SK-N-SH treated with all-trans-retinoic acid at 6 μM for 48 hours (cell line): ENCODE results near the gene LOX.

Experiments
- ARNTL ChIP-seq: fragments of 450-650 bp; formaldehyde crosslinking; IDR thresholded peaks from 2 replicates; pipeline ENCODE4 v1.5.0; 2020; ENCODE audit warnings: low read depth, mild to moderate bottlenecking, moderate library complexity, borderline replicate concordance
- CSDC2 ChIP-seq: fragments of 250-450 bp; sonication (Bioruptor Pico); IDR thresholded peaks from 2 replicates; pipeline ENCODE4 v1.5.0; 2020; ENCODE audit warnings: mild to moderate bottlenecking, moderate library complexity
- ESRRG ChIP-seq: fragments of 250-450 bp; sonication (Bioruptor Pico); IDR thresholded peaks from 2 replicates; pipeline ENCODE4 v1.6.1; 2021; ENCODE audit warnings: mild to moderate bottlenecking
- GLIS3 ChIP-seq: fragments of 250-450 bp; sonication (Bioruptor Pico); IDR thresholded peaks from 2 replicates; pipeline ENCODE4 v1.5.0; 2020; ENCODE audit warnings: mild to moderate bottlenecking, moderate library complexity
- ISL1 ChIP-seq: fragments of 250-450 bp; sonication (Bioruptor Pico); IDR thresholded peaks from 2 replicates; pipeline ENCODE4 v2.1.2; 2022; ENCODE audit warnings: mild to moderate bottlenecking, moderate library complexity
- OSR1 ChIP-seq: fragments of 250-450 bp; sonication (Bioruptor Pico); IDR thresholded peaks from 2 replicates; pipeline ENCODE4 v1.8.0; 2022; ENCODE audit warnings: moderate library complexity, mild to moderate bottlenecking, inconsistent platforms
- PPARA ChIP-seq: fragments of 250-450 bp; sonication (Bioruptor Pico); IDR thresholded peaks from 2 replicates; pipeline ENCODE4 v1.5.0; 2020; ENCODE audit warnings: mild to moderate bottlenecking, borderline replicate concordance
- RARB ChIP-seq: fragments of 250-450 bp; sonication (Bioruptor Pico); IDR thresholded peaks from 2 replicates; pipeline ENCODE4 v1.8.0; 2021; ENCODE audit warnings: mild to moderate bottlenecking, moderate library complexity
- ZC3H10 ChIP-seq: fragments of 250-450 bp; sonication (Bioruptor Pico); IDR thresholded peaks from 2 replicates; pipeline ENCODE4 v1.5.1; 2021; ENCODE audit warnings: mild to moderate bottlenecking, moderate library complexity
- ZFP3 ChIP-seq: fragments of 250-450 bp; sonication (Bioruptor Pico); IDR thresholded peaks from 2 replicates; pipeline ENCODE4 v1.5.0; 2020; ENCODE audit warnings: mild to moderate bottlenecking, moderate library complexity
- ZNF565 ChIP-seq: fragments of 450-650 bp; formaldehyde crosslinking; conservative IDR thresholded peaks from 2 replicates; pipeline ENCODE4 v1.5.0; 2020; ENCODE audit warnings: low read depth, mild to moderate bottlenecking, moderate library complexity
- TF ChIP-seq, protein P1 (sequence below): fragments of 250-450 bp; sonication (Bioruptor Pico); IDR thresholded peaks from 2 replicates; pipeline ENCODE4 v1.8.0; 2021; ENCODE audit warnings: low read depth, mild to moderate bottlenecking, moderate library complexity, borderline replicate concordance
- TF ChIP-seq, protein P2 (sequence below): fragments of 250-450 bp; sonication (Bioruptor Pico); IDR thresholded peaks from 2 replicates; pipeline ENCODE4 v1.5.1; 2020; ENCODE audit warnings: low read depth, mild to moderate bottlenecking, moderate library complexity
- TF ChIP-seq, protein P3 (sequence below): fragments of 250-450 bp; sonication (Bioruptor Pico); IDR thresholded peaks from 2 replicates; pipeline ENCODE4 v1.8.0; 2020; ENCODE audit warnings: mild to moderate bottlenecking, moderate library complexity, borderline replicate concordance

DNA sequence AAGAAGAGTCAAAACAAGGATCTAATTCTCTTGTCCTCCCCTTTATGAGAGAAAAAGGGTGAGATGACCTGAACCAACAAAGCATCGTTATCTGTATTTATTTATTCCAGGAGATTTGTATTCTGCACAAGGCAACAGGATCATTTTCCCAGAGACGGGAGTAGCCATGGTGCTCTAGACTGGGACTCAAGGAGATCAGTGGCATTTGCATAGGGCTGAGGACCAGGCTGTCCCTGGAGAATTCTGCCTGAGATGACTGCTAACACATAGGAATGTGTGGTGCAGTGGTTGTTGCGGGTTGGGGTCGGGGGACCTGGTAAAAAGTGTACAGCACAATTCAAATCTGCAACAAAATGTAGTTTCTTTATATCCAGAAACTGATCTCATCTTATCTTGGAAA is 29.0 kb upstream of the LOX start:
- TF ChIP-seq GLIS3 (CRISPR knock-in tag) (no peak), ISL1 (CRISPR knock-in tag) (no peak), ESRRG (no peak), PPARA (CRISPR knock-in tag) (no peak), ARNTL (CRISPR knock-in tag) (no peak), OSR1 (no peak), ZNF565 (no peak), ZFP3 (no peak), RARB (no peak), CSDC2 (CRISPR knock-in tag) (no peak), ZC3H10 (CRISPR knock-in tag) (no peak)
- TF ChIP-seq, protein P1, sequence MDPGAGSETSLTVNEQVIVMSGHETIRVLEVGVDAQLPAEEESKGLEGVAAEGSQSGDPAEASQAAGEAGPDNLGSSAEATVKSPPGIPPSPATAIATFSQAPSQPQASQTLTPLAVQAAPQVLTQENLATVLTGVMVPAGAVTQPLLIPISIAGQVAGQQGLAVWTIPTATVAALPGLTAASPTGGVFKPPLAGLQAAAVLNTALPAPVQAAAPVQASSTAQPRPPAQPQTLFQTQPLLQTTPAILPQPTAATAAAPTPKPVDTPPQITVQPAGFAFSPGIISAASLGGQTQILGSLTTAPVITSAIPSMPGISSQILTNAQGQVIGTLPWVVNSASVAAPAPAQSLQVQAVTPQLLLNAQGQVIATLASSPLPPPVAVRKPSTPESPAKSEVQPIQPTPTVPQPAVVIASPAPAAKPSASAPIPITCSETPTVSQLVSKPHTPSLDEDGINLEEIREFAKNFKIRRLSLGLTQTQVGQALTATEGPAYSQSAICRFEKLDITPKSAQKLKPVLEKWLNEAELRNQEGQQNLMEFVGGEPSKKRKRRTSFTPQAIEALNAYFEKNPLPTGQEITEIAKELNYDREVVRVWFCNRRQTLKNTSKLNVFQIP = no peak
- TF ChIP-seq, protein P2, sequence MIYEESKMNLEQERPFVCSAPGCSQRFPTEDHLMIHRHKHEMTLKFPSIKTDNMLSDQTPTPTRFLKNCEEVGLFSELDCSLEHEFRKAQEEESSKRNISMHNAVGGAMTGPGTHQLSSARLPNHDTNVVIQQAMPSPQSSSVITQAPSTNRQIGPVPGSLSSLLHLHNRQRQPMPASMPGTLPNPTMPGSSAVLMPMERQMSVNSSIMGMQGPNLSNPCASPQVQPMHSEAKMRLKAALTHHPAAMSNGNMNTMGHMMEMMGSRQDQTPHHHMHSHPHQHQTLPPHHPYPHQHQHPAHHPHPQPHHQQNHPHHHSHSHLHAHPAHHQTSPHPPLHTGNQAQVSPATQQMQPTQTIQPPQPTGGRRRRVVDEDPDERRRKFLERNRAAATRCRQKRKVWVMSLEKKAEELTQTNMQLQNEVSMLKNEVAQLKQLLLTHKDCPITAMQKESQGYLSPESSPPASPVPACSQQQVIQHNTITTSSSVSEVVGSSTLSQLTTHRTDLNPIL (CRISPR knock-in tag) = no peak
- TF ChIP-seq, protein P3, sequence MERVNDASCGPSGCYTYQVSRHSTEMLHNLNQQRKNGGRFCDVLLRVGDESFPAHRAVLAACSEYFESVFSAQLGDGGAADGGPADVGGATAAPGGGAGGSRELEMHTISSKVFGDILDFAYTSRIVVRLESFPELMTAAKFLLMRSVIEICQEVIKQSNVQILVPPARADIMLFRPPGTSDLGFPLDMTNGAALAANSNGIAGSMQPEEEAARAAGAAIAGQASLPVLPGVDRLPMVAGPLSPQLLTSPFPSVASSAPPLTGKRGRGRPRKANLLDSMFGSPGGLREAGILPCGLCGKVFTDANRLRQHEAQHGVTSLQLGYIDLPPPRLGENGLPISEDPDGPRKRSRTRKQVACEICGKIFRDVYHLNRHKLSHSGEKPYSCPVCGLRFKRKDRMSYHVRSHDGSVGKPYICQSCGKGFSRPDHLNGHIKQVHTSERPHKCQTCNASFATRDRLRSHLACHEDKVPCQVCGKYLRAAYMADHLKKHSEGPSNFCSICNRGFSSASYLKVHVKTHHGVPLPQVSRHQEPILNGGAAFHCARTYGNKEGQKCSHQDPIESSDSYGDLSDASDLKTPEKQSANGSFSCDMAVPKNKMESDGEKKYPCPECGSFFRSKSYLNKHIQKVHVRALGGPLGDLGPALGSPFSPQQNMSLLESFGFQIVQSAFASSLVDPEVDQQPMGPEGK (CRISPR knock-in tag) = no peak
